ENCODE data around the gene PUM1. TPM values are rescaled to one million over a fixed set of nuclear protein-coding genes. Genes with fewer than 3 reads are reported as not detected.
"Not testable (repeated sequence)": the region's sequence is repeated elsewhere in the genome, so short reads cannot be mapped to it uniquely, and the experiment has no call there.

PUM1 gene
- total RNA-seq, 2 donors from 2014 or later: 111 to 118 TPM

DNA sequence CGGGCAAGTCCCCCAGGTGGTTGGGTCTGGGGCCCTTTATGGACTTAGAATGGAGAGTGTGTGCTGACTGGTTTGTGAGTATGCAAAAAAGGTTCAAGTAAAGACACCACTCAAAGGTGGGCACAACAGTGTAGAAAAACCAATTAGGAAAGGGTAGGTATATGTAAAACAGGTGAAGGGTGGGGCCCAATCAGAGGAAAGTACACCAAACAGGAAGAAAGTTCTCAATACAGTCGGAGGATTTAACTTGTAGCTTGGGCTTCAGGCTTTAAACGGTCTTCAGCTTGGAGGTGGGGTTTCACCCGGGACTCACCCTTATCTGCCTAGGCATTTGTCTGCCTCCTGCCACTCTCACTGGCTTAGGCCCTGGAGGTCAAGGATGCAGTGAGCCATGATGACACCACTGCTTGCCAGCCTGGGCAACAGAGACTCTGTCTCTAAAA is 6.8 kb upstream of the PUM1 start:
- intact Hi-C loops (cut with DNase I, micrococcal nuclease): no loop called here
- DNase-seq: no peak
- ATAC-seq: peak; percentile 37

DNA sequence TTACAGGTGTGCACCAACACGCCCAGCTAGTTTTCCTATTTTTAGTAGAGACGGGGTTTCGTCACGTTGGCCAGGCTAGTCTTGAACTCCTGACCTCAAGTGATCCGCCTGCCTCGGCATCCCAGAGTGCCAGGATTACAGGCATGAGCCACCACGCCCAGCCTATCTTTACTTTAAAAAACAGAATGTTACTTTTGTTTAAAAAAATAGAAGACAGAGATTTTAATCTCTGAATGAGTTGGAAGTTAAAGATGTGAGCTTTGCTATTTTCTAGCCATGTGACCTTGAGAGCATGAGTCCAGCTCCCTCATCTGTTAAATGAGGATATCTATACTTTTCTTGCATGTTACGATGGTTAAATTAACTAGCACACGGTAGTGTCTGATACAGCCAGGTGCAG is 3.9 kb upstream of the PUM1 start:
- intact Hi-C loops (cut with DNase I, micrococcal nuclease): no loop called here
- DNase-seq: no peak
- ATAC-seq: no peak

DNA sequence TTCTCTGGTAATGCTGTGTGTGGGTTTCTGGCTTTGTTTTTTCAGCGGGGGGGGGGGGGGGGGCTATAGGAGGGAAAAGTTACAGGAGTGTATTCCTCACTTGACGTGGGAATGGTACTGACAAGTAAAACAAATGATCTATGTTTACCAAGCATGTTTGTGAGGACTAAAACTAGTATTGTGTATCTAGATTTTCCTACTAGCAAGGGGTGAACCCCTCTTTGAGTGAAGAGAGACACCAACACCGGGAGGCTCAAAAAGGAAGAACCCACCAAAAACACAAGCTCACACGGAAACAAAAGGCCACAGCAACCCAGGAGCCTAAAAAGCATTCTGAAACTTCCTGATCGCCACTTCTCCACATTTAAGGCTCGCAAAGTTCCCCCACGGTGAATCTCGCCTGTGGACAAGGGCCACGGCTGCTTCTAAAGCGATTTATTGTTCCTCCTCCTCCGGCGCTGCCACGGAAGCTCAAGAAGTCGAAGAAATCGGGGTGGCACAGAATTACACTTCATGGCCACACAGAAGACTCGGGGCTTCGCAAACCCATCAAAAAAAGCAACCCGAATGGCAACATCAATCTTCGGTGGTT is 703 bp downstream of the PUM1 start:
- ATAC-seq (peak; percentile 15), DNase-seq (peak; percentile 28 to 47)
- intact Hi-C loops (cut with DNase I, micrococcal nuclease): no loop called here

DNA sequence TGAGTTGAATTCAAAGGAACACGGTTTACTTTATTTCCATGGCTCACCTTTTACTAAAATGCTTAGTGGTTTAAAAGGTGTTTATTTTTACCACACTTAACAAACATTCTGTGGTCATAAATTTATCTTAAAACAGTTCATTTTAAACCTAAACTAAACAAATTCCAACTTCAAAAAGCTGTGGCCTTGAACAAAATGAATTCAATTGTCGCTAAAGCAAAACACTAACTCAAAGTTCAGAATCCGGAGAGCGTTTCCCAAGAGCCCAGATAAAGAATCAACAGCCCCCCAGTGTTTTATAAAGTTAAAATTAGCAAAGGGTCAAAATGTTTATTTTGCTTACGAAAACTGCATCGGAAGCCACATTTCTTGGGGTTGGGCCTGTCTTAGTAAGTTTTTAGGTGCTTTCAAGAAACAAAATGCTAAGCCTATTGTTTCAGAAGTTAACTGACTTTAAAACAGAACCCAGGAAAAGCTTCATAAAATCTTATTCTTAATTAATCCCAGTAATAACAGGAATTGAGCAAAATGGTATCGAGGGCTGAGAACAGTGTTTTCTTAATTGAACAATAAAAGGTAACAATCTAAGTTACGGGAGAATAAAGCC is 1.3 kb downstream of the PUM1 start:
- intact Hi-C loops (cut with DNase I, micrococcal nuclease): no loop called here
- DNase-seq: no peak
- ATAC-seq: no peak

DNA sequence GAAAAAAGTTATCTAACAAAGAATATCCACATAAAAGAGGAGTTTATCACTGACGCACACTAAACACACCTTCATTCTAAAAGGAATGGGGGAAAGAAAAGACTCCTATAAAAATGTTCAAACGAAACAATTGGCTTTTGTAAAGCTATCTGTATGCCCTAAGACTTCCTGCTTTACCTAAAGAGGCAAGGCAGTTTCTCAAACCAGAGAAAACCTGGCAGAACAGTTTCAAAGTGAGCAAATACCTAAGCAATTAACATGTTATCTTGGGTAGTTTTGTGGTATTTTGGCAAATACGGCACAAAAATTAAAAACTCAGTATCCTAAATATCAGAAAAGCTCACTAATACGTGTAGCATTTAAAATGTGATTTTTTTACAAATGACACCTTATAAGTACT is 1.9 kb downstream of the PUM1 start:
- peak; percentile 23 for ATAC-seq
- DNase-seq: no peak
- intact Hi-C loops (cut with DNase I, micrococcal nuclease): no loop called here

DNA sequence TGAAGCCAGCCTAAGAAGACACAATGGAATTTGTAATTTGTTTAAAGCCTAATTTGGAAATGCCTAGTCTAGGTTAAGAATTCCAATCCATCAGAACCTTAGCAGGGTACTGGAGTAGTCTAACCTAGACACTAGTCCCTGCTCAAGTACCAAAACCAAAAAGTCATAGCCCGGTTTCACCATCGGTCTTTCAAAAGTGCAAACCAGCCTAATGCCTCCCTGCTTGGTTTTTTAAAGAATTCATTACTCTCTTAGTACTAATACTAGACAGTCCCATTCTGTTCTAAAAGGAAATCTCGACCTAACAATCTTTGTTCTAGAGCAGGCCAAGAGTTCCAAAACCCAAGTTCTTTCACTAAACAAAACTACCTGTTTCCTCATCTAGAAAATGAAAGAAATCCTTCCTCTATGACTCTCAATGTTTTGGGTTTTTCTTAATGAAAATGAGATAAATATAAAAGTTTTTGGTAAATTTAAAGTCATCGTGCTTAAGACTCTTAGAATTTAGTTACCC is 2.6 kb downstream of the PUM1 start:
- intact Hi-C loops (cut with DNase I, micrococcal nuclease): no loop called here
- no peak for ATAC-seq
- no peak for DNase-seq

DNA sequence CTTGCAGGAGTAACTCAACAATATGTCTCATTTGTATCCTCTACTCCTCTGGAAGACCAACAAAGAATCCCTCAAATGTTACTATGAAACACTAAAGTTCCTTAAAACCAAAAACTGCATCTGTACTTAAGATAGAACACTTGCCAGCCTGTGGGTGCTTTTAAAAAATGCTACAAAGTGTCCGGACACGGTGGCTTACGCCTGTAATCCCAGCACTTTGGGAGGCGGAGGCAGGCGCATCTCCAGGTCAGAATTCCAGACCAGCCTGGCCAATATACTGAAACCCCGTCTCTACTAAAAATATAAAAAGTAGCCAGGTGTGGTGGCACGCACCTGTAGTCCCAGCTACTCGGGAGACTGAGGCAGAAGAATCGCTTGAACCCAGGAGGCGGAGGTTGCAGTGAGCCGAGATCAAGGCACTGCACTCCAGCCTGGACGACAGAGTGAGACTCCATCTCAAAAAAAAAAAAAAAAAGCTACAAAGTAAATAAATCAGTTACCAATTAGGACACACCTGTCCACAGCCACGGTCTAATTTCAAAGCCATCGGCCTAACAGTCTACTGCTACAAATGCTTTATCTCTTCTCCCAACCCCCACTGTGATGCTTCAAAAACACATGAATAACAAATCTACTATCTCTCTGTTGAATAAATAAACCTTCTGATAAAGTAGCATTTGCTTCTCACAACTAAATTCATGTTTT is 3.2 kb downstream of the PUM1 start:
- peak; percentile 23 for ATAC-seq
- DNase-seq; intact Hi-C loops (cut with DNase I, micrococcal nuclease): not testable (repeated sequence)

DNA sequence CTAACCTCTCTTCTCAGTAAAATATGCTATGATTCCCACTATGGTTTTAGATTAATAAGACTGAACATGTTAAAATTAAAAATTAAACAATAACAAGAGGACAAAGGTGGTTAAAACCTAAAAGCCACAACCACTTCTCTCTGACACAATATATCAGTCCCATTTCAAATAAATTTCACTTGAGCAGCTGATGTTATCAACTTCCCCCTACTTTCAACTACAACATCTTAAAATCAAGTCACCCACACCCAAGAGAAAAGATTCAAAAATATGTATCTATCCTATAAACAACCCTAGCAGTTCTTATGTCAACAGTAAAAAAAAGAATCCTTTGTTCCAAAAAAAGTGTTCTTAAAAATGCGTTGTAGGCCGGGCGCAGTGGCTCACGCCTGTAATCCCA is 7.5 kb downstream of the PUM1 start:
- ATAC-seq: no peak
- intact Hi-C loops (cut with DNase I, micrococcal nuclease): no loop called here
- DNase-seq: no peak

DNA sequence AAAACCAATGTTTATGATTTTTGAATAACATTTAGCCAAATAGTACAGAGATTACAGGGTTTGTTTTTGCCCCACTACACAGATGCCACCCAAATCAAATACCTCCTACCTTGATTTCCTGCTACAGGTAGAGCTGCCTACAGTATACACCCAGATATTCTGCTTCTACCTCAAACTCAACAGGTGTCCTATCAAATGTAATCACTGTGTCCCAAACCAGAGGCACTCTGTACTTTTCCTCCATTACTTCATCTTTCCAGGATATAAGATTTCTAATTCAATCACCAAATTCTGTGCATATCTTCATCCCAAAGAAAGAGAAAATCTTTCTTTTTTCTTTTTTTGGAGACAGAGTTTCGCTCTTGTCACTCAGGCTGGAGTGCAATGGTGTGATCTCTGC is 9.6 kb downstream of the PUM1 start:
- intact Hi-C loops (cut with DNase I, micrococcal nuclease): no loop called here
- ATAC-seq (no peak), DNase-seq (no peak)

DNA sequence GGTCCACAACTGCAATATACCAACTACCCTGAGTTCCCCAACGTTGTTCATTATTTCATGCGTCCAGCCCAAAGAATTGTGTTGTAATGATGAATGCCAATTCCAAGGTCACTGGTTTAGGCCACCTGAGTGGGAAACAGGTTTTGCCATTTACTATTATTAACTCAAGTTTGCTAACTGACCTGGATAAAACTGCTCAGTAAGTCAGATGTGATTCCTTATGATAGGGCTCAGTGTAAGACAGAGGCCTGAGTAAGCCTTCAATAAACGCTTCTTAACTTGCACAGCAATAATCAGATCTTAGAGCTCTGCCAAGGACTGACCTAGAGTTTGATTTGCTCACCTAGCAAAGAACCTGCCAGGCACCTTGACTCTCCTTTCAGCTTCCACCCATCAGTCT is 10.0 kb downstream of the PUM1 start:
- DNase-seq (no peak), ATAC-seq (peak; percentile 38)
- intact Hi-C loops (cut with DNase I, micrococcal nuclease): no loop called here

DNA sequence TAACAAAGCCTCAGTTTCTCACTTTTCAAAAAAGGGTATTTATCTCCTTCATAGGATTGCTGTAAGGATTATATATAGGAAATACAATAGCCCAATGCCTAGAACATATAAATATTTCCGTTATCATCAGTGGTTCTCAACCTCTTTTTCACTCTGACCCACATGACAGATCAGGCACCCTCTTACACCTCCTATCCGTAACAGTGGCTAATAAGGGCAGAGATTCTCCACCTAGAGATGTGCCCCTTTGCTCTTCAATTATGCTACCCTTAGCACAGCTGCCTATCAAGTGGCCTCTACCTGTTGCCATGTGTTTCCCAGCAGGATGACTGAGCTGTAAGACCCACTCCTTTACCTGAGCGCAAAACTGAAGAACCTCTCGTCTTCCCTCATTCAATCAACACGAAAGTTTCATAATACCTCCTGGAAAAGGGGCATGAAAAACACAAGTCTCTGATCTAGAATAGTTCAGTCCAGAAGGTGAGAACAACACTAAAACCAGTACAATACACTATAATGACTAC is 10.5 kb downstream of the PUM1 start:
- DNase-seq (no peak), ATAC-seq (no peak)
- intact Hi-C loops (cut with DNase I, micrococcal nuclease): no loop called here

DNA sequence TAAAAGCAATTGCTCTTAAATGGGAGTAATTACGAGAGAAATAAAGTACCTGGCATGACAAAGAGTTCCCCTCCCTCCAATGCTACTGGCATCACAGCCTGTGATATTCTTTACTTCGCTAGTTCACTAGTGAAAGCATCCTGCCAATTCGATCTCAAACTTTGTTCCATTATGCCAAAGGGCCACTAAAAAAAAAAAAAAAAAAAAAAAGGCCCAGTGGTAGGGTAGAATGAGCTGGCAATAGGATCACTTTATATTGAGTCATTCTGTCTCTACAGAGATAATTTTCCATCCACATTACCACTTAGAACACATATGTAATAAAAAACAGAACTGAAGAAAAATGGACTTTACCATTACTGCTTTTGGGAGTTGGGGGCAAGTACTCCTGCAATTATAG is 11.2 kb downstream of the PUM1 start:
- intact Hi-C loops (cut with DNase I, micrococcal nuclease): no loop called here
- ATAC-seq: peak; percentile 53
- no peak for DNase-seq

DNA sequence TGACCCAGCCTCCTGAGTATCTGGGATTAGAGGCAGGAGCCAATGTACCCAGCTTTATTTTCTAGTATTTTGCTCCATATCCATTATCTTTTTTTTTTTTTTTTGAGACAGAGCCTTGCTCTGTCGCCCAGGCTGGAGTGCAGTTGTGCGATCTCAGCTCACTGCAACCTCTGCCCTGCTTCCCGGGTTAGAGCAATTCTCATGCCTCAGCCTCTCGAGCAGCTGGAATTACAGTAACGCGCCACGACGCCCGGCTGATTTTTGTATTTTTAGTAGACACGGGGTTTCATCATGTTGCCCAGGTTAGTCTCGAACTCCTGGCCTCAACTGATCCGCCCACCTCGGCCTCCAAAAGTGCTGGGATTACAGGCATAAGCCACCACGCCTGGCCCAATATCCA is 12.9 kb downstream of the PUM1 start:
- intact Hi-C loops (cut with DNase I, micrococcal nuclease); DNase-seq; ATAC-seq: not testable (repeated sequence)

DNA sequence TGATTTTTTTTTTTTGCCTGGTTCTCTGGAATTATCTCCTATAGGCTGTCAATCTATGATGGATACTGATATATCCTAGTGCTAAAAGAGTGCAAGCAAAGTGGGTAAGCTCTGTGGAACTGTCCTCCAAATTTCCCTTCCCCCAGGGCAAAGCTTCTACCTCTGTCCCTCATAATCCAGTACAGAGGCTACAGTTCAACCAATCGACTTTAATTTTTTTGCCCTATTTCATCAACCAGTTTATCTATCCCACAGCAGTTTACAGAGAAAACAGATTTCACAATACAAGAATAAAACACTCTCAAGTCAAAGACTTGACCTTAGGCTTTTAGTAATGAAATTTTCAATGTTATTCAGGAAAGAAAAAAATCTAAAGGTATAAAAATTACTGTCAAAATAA is 13.9 kb downstream of the PUM1 start:
- DNase-seq (no peak), ATAC-seq (no peak)
- intact Hi-C loops (cut with DNase I, micrococcal nuclease): no loop called here

DNA sequence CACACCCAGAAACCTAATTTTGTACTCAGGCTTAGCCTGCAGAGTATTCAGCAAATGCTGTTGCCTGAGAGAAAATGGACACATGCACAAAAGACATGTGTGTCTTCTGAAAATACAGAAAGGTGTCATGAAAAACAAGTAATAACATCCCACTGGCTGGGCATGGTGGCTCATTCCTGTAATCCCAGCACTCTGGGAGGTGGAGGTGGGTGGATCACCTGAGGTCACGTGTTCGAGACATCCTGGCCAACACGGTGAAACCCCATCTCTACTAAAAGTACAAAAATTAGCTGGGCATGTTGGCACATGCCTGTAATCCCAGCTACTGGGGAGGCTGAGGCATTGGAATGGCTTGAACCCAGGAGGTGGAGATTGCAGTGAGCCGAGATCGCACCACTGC is 18.0 kb downstream of the PUM1 start:
- DNase-seq; intact Hi-C loops (cut with DNase I, micrococcal nuclease); ATAC-seq: not testable (repeated sequence)

DNA sequence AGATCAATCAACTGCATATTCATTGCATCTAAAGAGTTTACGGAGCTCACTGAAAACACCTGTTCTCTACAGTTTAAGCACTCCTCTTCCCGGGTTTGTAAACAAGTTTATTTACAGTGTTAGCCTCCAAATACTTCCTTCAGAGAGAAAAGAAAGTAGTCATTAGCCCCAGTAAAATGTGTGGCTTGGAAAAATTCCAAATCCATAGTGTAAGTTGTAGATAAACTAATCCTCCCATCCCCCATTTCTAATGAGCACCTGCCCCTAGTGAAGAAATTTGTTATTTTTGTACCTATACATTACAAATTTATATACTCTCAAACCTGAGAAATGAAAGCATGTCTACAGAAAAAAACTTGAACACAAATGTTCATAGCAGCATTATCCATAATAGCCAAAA is 21.9 kb downstream of the PUM1 start:
- ATAC-seq: no peak
- intact Hi-C loops (cut with DNase I, micrococcal nuclease): no loop called here
- DNase-seq: no peak

DNA sequence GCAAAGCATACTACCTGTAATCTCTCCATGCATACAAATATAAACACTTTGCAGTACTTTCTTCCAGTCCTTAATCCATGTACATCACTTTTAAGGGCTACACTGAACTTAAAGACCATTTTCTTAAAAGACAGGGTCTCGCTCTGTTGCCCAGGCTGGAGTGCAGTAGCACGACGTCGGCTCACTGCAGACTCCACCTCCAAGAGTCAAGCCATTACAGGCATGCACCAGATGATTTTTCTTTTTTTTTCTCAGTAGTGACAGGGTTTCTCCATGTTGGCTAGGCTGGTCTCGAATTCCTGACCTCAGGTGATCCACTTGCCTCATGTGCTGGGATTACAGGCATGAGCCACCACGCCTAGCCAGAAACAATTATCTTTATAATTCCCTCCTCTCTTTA is 22.9 kb downstream of the PUM1 start:
- intact Hi-C loops (cut with DNase I, micrococcal nuclease): no loop called here
- ATAC-seq: no peak
- DNase-seq: no peak

DNA sequence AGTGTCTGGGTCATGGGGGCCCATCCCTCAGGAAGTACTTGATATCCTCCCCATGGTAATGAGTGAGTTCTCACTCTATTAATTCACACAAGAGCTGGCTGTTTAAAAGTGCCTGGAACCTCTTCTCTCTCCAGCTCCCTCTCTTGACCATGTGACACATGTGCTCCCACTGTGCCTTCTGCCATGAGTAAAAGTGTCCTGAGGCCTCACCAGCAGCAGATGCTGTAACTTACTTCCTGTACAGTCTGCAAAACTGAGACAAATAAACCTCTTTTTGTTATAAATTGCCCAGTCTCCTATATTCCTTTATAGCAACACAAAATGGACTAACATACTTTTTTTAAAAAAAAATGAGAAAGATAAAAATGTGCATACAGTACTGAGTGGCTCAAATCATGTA is 24.0 kb downstream of the PUM1 start:
- no peak for DNase-seq
- intact Hi-C loops (cut with DNase I, micrococcal nuclease): no loop called here
- ATAC-seq: peak; percentile 14

DNA sequence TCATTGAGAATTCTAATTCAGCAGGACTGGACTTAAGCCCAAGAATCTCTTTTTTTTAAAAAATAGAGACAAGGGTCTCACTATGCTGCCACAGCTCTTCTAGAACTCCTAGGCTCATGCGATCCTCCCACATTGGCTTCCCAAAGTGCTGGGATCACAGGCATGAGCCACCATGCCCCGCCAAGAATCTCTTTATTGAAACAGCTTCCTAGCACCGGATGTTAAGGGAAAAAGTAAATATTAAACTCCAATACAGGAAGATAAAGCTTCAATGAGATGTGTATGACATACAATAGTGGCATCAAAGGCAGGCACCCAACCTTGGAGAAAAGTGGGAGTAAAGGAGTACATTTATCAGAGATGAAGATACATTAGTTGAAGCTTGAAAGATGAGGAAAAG is 25.5 kb downstream of the PUM1 start:
- DNase-seq (no peak), ATAC-seq (peak; percentile 56)
- intact Hi-C loops (cut with DNase I, micrococcal nuclease): no loop called here

DNA sequence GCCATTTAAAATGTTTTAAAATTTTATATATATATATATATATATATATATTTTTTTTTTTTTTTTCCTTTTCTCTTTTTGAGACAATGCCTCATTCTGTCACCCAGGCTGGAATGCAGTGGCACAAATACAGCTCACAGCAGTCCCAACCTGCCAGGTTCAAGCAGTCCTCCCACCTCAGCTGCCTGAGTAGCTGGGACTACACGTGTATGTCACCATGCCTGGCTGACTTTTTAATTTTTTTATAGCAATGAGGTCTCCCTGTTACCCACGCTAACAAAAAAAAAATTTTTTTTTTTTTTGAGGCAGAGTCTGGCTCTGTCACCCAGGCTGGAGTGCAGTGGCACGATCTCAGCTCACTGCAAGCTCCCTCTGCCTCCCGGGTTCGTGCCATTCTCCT is 26.6 kb downstream of the PUM1 start:
- DNase-seq; ATAC-seq; intact Hi-C loops (cut with DNase I, micrococcal nuclease): not testable (repeated sequence)
